ENCODE results near the gene MRGPRX2.

- TF ChIP-seq CTCF (conservative IDR thresholded peaks at IDR 0.05; ENCODE audit: low read depth in 2 of 2): no peak
- TF ChIP-seq REST (IDR thresholded peaks at IDR 0.05; ENCODE audit: unreplicated experiment): no peak
- TF ChIP-seq EZH2 (IDR thresholded peaks at IDR 0.05; ENCODE audit: low read depth, unreplicated experiment): no peak
- TF ChIP-seq POLR2AphosphoS5 (IDR thresholded peaks at IDR 0.05; ENCODE audit: low read depth): no peak
- peak; percentile 45 for TF ChIP-seq CREB1 (CRISPR knock-in tag; IDR thresholded peaks at IDR 0.05; ENCODE audit: low read depth)
Measured at GRCh38 chr11:19073454-19074415, 13.2 kb upstream of the MRGPRX2 start.
